Esophagus muscularis mucosa (tissue), 4 donors: ENCODE measurements around the gene RASGRF2. TPM values are rescaled to one million over a fixed set of nuclear protein-coding genes. Genes with fewer than 3 reads are reported as not detected.

Experiments used
- DNase-seq: peaks from one replicate; pipeline ENCODE4 v3.0.0-alpha.2; 2017; ENCODE audit errors: extremely low spot score
- H3K27ac ChIP-seq, 4 donors: fragments of 200-600 bp; sonication (generic); replicated peaks in 1 of 4; 1 replicate in 3 of 4; 2 replicates in 1 of 4; pipeline ENCODE4 v1.5.1; 2016 to 2019; ENCODE audit warnings: mild to moderate bottlenecking in 1 of 4
- H3K27me3 ChIP-seq, 4 donors: fragments of 200-600 bp; sonication (generic); one replicate each; pipeline versions ENCODE4 v1.5.1 to v1.6.0; 2016 to 2019
- H3K36me3 ChIP-seq, 4 donors: fragments of 200-600 bp; sonication (generic); one replicate each; pipeline ENCODE4 v1.5.1; 2016 to 2019
- H3K4me1 ChIP-seq, 4 donors: fragments of 200-600 bp; sonication (generic); one replicate each; pipeline ENCODE4 v1.5.1; 2016 to 2019
- H3K4me3 ChIP-seq, 4 donors: fragments of 200-600 bp; sonication (generic); 1 replicate in 2 of 4; 2 replicates in 2 of 4; pipeline ENCODE4 v1.5.1; 2016 to 2019; ENCODE audit warnings: mild to moderate bottlenecking in 4 of 4, moderate library complexity in 1 of 4
- H3K9me3 ChIP-seq, 4 donors: fragments of 200-600 bp; sonication (generic); 1 replicate in 3 of 4; 2 replicates in 1 of 4; pipeline ENCODE4 v1.5.1; 2016 to 2019
- EP300 ChIP-seq: sonication (generic); formaldehyde crosslinking; IDR thresholded peaks from one replicate; pipeline ENCODE4 v1.6.1; 2017; ENCODE audit warnings: antibody characterized with exemption
- POLR2A ChIP-seq: fragments of 450-650 bp; IDR thresholded peaks from one replicate; pipeline ENCODE4 v1.6.1; 2017; ENCODE audit warnings: antibody characterized with exemption, moderate library complexity, mild to moderate bottlenecking, low read depth
- POLR2AphosphoS5 ChIP-seq, 2 donors: sonication (generic); formaldehyde crosslinking; IDR thresholded peaks; one replicate each; pipeline ENCODE4 v1.6.1; 2017; ENCODE audit warnings: antibody characterized with exemption in 2 of 2
- WGBS: methylation state at CpG from one replicate; pipeline ENCODE4 v1.1.5; 2018; 5-methylcytosine and 5-hydroxymethylcytosine counted together
- intact Hi-C: fragments of 100-400 bp; cut with DNase I; formaldehyde crosslinking; loops from one replicate; pipeline ENCODE4 v1.15.1; 2023
- total RNA-seq, 4 donors: library from RNA; depleted of rRNA; stranded (reverse); fragments of >200 nt; gene quantifications; one replicate each; pipeline versions ENCODE4 v1.1.0 to v1.2.1, GENCODE V29; 2016
- TF ChIP-seq, protein P1 (sequence below), 3 experiments: fragments of 200-600 bp in 2 of 3; fragments of 450-650 bp in 1 of 3; sonication (generic) in 2 of 3; IDR thresholded peaks; one replicate each; pipeline ENCODE4 v1.5.1; 2017 to 2019; ENCODE audit warnings: antibody characterized with exemption in 3 of 3, mild to moderate bottlenecking in 2 of 3, moderate library complexity in 1 of 3

RASGRF2 gene
- total RNA-seq, 4 donors from 2014 or later = 4.2 to 7.6 (median 5.9) TPM

DNA sequence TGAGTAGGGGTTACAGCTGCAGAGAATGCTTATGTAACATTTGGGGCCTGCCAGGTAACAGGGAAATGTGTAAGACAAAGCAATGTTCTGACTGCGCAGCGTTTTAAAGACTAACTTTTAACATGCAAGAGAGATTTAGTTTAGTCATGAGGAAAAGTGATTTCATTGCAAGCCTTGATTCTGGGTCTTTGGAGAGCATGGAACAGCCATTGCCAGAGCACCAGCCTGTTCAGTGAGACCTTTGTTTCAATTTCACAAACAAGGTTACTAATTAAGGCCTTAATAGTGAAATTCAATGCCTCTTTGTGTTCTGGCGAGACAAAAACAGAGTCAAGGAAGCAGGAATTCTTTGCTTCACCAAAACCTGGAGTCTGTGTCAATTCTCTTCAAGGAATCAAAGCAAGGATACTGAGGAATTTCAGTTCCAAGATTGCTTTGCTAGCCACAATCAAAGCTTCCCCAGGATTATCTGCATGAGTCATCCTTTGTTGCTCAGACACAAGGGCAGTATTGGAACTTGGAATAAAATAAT lies 287.3 kb downstream of the RASGRF2 start:
- peak; percentile 55 for DNase-seq
- Histone ChIP-seq H3K27me3 (no peaks in the 10 kb centered on the region), H3K27ac (no peak overlapping the region), H3K4me3 (no peak overlapping the region), H3K9me3 (no peaks in the 10 kb centered on the region), H3K36me3 (peaks cover 0 to 14% (median 5%) of the 10 kb centered on the region in 4 donors), H3K4me1 (peaks cover 15 to 48% (median 33%) of the 10 kb centered on the region in 4 donors)
- TF ChIP-seq, protein P1, sequence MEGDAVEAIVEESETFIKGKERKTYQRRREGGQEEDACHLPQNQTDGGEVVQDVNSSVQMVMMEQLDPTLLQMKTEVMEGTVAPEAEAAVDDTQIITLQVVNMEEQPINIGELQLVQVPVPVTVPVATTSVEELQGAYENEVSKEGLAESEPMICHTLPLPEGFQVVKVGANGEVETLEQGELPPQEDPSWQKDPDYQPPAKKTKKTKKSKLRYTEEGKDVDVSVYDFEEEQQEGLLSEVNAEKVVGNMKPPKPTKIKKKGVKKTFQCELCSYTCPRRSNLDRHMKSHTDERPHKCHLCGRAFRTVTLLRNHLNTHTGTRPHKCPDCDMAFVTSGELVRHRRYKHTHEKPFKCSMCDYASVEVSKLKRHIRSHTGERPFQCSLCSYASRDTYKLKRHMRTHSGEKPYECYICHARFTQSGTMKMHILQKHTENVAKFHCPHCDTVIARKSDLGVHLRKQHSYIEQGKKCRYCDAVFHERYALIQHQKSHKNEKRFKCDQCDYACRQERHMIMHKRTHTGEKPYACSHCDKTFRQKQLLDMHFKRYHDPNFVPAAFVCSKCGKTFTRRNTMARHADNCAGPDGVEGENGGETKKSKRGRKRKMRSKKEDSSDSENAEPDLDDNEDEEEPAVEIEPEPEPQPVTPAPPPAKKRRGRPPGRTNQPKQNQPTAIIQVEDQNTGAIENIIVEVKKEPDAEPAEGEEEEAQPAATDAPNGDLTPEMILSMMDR (IDR thresholded peaks at IDR 0.05) = no peak
- TF ChIP-seq POLR2A = no peak
- TF ChIP-seq EP300 = no peak
- TF ChIP-seq POLR2AphosphoS5 (IDR thresholded peaks at IDR 0.05) = no peak
- WGBS = 78% methylated on average over 3 of the region's 3 CpGs
- intact Hi-C loops = no loop called here

DNA sequence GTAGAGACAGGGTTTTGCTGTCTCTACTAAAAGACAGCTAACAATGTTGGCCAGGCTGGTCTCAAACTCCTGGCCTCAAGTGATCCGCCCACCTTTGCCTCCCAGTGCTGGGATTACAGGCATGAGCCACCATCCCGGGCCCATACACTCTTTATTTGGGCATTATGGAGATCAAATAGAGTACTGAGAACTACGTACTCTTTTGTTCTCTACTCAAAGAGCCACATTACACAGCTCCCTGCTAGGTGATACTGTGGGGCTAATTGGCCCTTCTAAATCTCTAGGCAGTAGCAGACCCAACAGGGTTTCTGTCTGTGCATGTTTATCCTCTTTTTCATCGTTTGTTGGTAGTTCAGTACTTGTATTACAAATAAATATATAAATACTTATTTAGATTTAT lies 289.1 kb downstream of the RASGRF2 start:
- intact Hi-C loops = no loop called here
- 92% methylated on average over 4 of the region's 4 CpGs for WGBS
- Histone ChIP-seq H3K9me3 (no peaks in the 10 kb centered on the region), H3K36me3 (peaks cover 0 to 31% (median 13%) of the 10 kb centered on the region in 4 donors), H3K27me3 (no peaks in the 10 kb centered on the region), H3K4me1 (peaks cover 15 to 47% (median 30%) of the 10 kb centered on the region in 4 donors), H3K4me3 (no peak overlapping the region), H3K27ac (no peak overlapping the region)
- peak; percentile 14 for DNase-seq
- TF ChIP-seq POLR2A (no peak), EP300 (no peak), POLR2AphosphoS5 (IDR thresholded peaks at IDR 0.05) (no peak)
- TF ChIP-seq, protein P1 (IDR thresholded peaks at IDR 0.05) = no peak

DNA sequence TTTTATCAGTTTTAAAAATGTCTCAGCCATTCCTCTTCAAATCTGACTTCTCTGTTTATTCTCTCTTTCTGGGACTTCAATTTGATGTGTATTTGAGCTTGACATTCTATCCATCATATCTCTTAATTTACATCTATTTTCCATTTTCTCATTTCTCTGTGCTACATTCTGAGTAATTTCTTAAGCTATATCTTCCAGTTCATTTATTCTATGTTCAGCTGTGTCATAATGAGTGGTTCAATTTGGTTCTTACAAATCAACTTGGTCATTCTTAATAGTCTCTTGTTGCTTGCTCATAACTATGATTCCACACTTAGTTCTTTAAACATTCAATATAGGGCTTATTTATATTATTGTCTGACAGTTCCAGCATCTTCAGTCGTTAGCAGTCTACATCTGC lies 289.8 kb downstream of the RASGRF2 start:
- TF ChIP-seq, protein P1 (IDR thresholded peaks at IDR 0.05) = no peak
- TF ChIP-seq EP300 (no peak), POLR2AphosphoS5 (IDR thresholded peaks at IDR 0.05) (no peak), POLR2A (no peak)
- intact Hi-C loops = no loop called here
- Histone ChIP-seq H3K36me3 (peaks cover 0 to 39% (median 21%) of the 10 kb centered on the region in 4 donors), H3K4me1 (peaks cover 15 to 41% (median 30%) of the 10 kb centered on the region in 4 donors), H3K4me3 (no peak overlapping the region), H3K27me3 (no peaks in the 10 kb centered on the region), H3K27ac (no peak overlapping the region), H3K9me3 (no peaks in the 10 kb centered on the region)
- WGBS = 100% methylated on average over 1 of the region's 1 CpG
- DNase-seq = no peak

DNA sequence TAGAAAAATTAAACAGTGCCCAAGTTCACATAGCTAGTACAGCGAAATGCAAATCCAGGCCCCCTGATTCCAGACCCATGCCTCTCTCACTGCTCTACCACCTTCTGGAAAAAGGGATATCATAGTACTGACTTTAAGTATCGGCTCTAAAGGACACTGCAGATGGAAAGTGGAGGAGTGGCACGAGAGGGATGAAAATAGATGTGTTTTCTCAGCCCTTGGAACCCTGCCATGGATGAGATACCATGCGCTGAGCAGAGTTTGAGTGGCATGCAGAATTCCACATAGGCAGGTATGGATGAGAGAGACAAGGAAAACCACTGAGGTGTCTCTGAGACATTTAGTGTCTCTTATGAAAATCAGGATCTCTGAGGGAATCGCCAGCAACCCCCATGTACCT lies 291.8 kb downstream of the RASGRF2 start:
- peaks cover 0 to 58% (median 23%) of the 10 kb centered on the region in 4 donors for H3K36me3 ChIP-seq
- H3K27me3 ChIP-seq = no peaks in the 10 kb centered on the region
- DNase-seq = peak; percentile 42
- peaks cover 12 to 29% (median 17%) of the 10 kb centered on the region in 4 donors for H3K4me1 ChIP-seq
- H3K27ac ChIP-seq = no peak overlapping the region
- WGBS = 87% methylated on average over 5 of the region's 5 CpGs
- H3K9me3 ChIP-seq = no peaks in the 10 kb centered on the region
- no peak overlapping the region for H3K4me3 ChIP-seq
- intact Hi-C loops = no loop called here
- no peak for TF ChIP-seq EP300
- TF ChIP-seq POLR2AphosphoS5 (IDR thresholded peaks at IDR 0.05) = no peak
- TF ChIP-seq, protein P1 (IDR thresholded peaks at IDR 0.05) = no peak
- no peak for TF ChIP-seq POLR2A

DNA sequence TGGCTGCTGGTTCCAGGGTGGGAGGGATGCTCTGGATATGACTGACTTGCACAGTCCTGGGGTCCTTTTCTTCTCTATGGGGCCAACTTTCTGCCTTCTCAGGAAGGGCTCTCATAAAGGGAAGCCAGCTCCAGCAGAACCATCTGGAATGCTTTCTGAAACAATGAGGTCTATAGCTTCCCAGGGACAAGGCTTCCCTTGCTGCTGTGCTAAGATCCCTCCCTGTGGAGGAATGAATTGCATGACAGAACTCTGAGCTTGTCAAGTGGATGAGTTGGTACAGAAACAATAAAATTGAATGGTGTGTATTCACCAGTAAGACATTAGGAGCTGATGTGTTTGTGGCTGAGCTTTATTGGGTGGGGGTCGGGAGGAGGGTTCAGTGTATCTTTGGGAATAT lies 292.7 kb downstream of the RASGRF2 start:
- Histone ChIP-seq H3K27me3 (no peaks in the 10 kb centered on the region), H3K27ac (no peak overlapping the region), H3K36me3 (peaks cover 0 to 68% (median 26%) of the 10 kb centered on the region in 4 donors), H3K4me1 (peaks cover 4 to 19% (median 8%) of the 10 kb centered on the region in 4 donors), H3K9me3 (no peaks in the 10 kb centered on the region), H3K4me3 (no peak overlapping the region)
- intact Hi-C loops = no loop called here
- no peak for DNase-seq
- TF ChIP-seq, protein P1 (IDR thresholded peaks at IDR 0.05) = no peak
- TF ChIP-seq EP300 (no peak), POLR2AphosphoS5 (IDR thresholded peaks at IDR 0.05) (no peak), POLR2A (no peak)
- WGBS = 100% methylated on average over 1 of the region's 1 CpG
